Endodermal cell (in vitro differentiated cells): Measurements from ENCODE around the gene SMC1B. TPM values are rescaled to one million over a fixed set of nuclear protein-coding genes. Genes with fewer than 3 reads are reported as not detected.
"Not testable (repeated sequence)": the region's sequence is repeated elsewhere in the genome, so short reads cannot be mapped to it uniquely, and the experiment has no call there.

Source experiments
- DNase-seq: peaks from one replicate; pipeline ENCODE4 v3.0.0-alpha.2; 2017
- H3K27ac ChIP-seq: 2 replicates; pipeline ENCODE4 v1.5.1; 2013; ENCODE audit warnings: mild to moderate bottlenecking, low read depth, low read length, moderate library complexity
- H3K27me3 ChIP-seq: 2 replicates; pipeline ENCODE4 v1.6.1; 2013; ENCODE audit warnings: mild to moderate bottlenecking, low read length, moderate library complexity; ENCODE audit not compliant: insufficient read depth, control insufficient read depth, poor library complexity, severe bottlenecking
- H3K36me3 ChIP-seq: 2 replicates; pipeline ENCODE4 v1.7.0; 2013; ENCODE audit warnings: mild to moderate bottlenecking, low read length, moderate library complexity; ENCODE audit not compliant: control insufficient read depth, insufficient read depth
- H3K4me1 ChIP-seq: one replicate; pipeline ENCODE4 v1.7.0; 2013; ENCODE audit warnings: low read length; ENCODE audit not compliant: control insufficient read depth, insufficient read depth
- H3K4me3 ChIP-seq: 2 replicates; pipeline ENCODE4 v1.5.1; 2013; ENCODE audit warnings: mild to moderate bottlenecking, low read length, moderate library complexity
- H3K9ac ChIP-seq: 2 replicates; pipeline ENCODE4 v1.6.1; 2013; ENCODE audit warnings: mild to moderate bottlenecking, low read length, moderate library complexity; ENCODE audit not compliant: poor library complexity, severe bottlenecking; ENCODE audit errors: extremely low read depth
- H3K9me3 ChIP-seq: 2 replicates; pipeline ENCODE4 v1.6.1; 2013; ENCODE audit warnings: mild to moderate bottlenecking, low read length, moderate library complexity; ENCODE audit not compliant: control insufficient read depth
- H3K27ac Mint-ChIP-seq: 2 replicates; pipeline ENCODE4 v1.8.0; 2020; ENCODE audit warnings: mixed read lengths
- H3K27me3 Mint-ChIP-seq: 2 replicates; pipeline ENCODE4 v1.8.0; 2021; ENCODE audit warnings: mild to moderate bottlenecking, mixed read lengths; ENCODE audit not compliant: insufficient read depth
- H3K36me3 Mint-ChIP-seq: 2 replicates; pipeline ENCODE4 v1.8.0; 2020; ENCODE audit warnings: low read depth, mixed read lengths
- H3K4me1 Mint-ChIP-seq: 2 replicates; pipeline ENCODE4 v1.8.0; 2020; ENCODE audit warnings: mixed read lengths
- H3K4me3 Mint-ChIP-seq: 2 replicates; pipeline ENCODE4 v1.8.0; 2020; ENCODE audit warnings: mild to moderate bottlenecking, moderate library complexity, mixed read lengths
- H3K9me3 Mint-ChIP-seq: 2 replicates; pipeline ENCODE4 v1.8.0; 2020; ENCODE audit warnings: mild to moderate bottlenecking, mixed read lengths
- CTCF ChIP-seq: fragments of 200-600 bp; sonication (generic); conservative IDR thresholded peaks from 2 replicates; pipeline ENCODE4 v1.5.0; 2021; ENCODE audit warnings: antibody characterized with exemption, mild to moderate bottlenecking
- WGBS, 2 experiments: methylation state at CpG; one replicate each; pipeline versions ENCODE4 v1.1.5 to v1.1.7; 2013; ENCODE audit warnings: missing lambda C conversion rate in 2 of 2, mixed read lengths in 1 of 2; ENCODE audit not compliant: insufficient coverage in 1 of 2, insufficient read length in 1 of 2; 5-methylcytosine and 5-hydroxymethylcytosine counted together
- total RNA-seq, 2 donors: library from RNA; stranded (reverse); fragmentation: NEBNext Ultra II Directional in 1 of 2; extraction: Animal tissue kit (Norgen Biotek cat#: 25700) in 1 of 2; gene quantifications; 2 replicates in 1 of 2; 3 replicates in 1 of 2; pipeline ENCODE4 v1.2.1, GENCODE V29; 2021

SMC1B gene
- total RNA-seq, 2 donors from 2014 or later, result 0.11 TPM; not detected in 1

- no peak for DNase-seq
- no peaks in the 10 kb centered on the region for H3K9me3 Mint-ChIP-seq
- WGBS, 2 experiments, result 88 to 90% methylated on average over 2 to 6 of the region's 6 CpGs
- Histone ChIP-seq H3K27ac (no peak overlapping the region), H3K9ac (no peak overlapping the region), H3K36me3 (no peaks in the 10 kb centered on the region), H3K4me3 (no peak overlapping the region), H3K4me1 (no peaks in the 10 kb centered on the region), H3K27me3 (no peaks in the 10 kb centered on the region), H3K9me3 (no peaks in the 10 kb centered on the region)
- H3K4me1 Mint-ChIP-seq, result no peaks in the 10 kb centered on the region
- TF ChIP-seq CTCF, result no peak
- H3K36me3 Mint-ChIP-seq, result no peaks in the 10 kb centered on the region
- no peak overlapping the region for H3K27ac Mint-ChIP-seq
- H3K27me3 Mint-ChIP-seq, result peaks cover 1% of the 10 kb centered on the region
- no peak overlapping the region for H3K4me3 Mint-ChIP-seq
Measured at GRCh38 chr22:45451972-45452371, 38.6 kb upstream of the SMC1B start.

- Mint-ChIP-seq H3K4me1 (no peaks in the 10 kb centered on the region), H3K36me3 (no peaks in the 10 kb centered on the region), H3K27ac (no peak overlapping the region), H3K4me3 (no peak overlapping the region), H3K27me3 (peaks cover 1% of the 10 kb centered on the region), H3K9me3 (no peaks in the 10 kb centered on the region)
- 86 to 95% methylated on average over 11 to 12 of the region's 12 CpGs for WGBS, 2 experiments
- no peak for DNase-seq
- no peaks in the 10 kb centered on the region for H3K36me3 ChIP-seq
- no peak overlapping the region for H3K9ac ChIP-seq
- no peak for TF ChIP-seq CTCF
- H3K4me3 ChIP-seq, result no peak overlapping the region
- H3K4me1 ChIP-seq, result no peaks in the 10 kb centered on the region
- H3K27ac ChIP-seq, result no peak overlapping the region
- no peaks in the 10 kb centered on the region for H3K9me3 ChIP-seq
- no peaks in the 10 kb centered on the region for H3K27me3 ChIP-seq
Measured at GRCh38 chr22:45450921-45451651, 37.7 kb upstream of the SMC1B start.

- no peak overlapping the region for H3K27ac Mint-ChIP-seq
- DNase-seq, result no peak
- 95% methylated on average over 11 to 16 of the region's 16 CpGs for WGBS, 2 experiments
- peaks cover 1% of the 10 kb centered on the region for H3K27me3 Mint-ChIP-seq
- Histone ChIP-seq H3K9me3 (no peaks in the 10 kb centered on the region), H3K36me3 (no peaks in the 10 kb centered on the region), H3K4me1 (no peaks in the 10 kb centered on the region), H3K9ac (no peak overlapping the region), H3K4me3 (no peak overlapping the region), H3K27me3 (no peaks in the 10 kb centered on the region), H3K27ac (no peak overlapping the region)
- H3K36me3 Mint-ChIP-seq, result no peaks in the 10 kb centered on the region
- no peak for TF ChIP-seq CTCF
- H3K4me1 Mint-ChIP-seq, result no peaks in the 10 kb centered on the region
- no peaks in the 10 kb centered on the region for H3K9me3 Mint-ChIP-seq
- no peak overlapping the region for H3K4me3 Mint-ChIP-seq
Measured at GRCh38 chr22:45450101-45450785, 36.8 kb upstream of the SMC1B start.

- H3K4me1 Mint-ChIP-seq, H3K9me3 ChIP-seq, H3K27ac Mint-ChIP-seq, H3K36me3 Mint-ChIP-seq, DNase-seq, H3K27me3 Mint-ChIP-seq, H3K9me3 Mint-ChIP-seq, H3K4me3 Mint-ChIP-seq, H3K4me3 ChIP-seq, H3K4me1 ChIP-seq, H3K9ac ChIP-seq, H3K36me3 ChIP-seq, H3K27me3 ChIP-seq, H3K27ac ChIP-seq: not testable (repeated sequence)
- WGBS, 2 experiments, result 86 to 94% methylated on average over 4 to 5 of the region's 5 CpGs
Measured at GRCh38 chr22:45449442-45449841, 36.0 kb upstream of the SMC1B start.
